SK-N-MC (cell line): ENCODE results near the gene NOM1.

ENCODE experiments used
- DNase-seq: peaks from one replicate; pipeline ENCODE4 v3.0.0-alpha.2; 2011; ENCODE audit warnings: low read depth, low spot score
- H3K27ac ChIP-seq: fragments of 200-600 bp; sonication (generic); 2 replicates; pipeline ENCODE4 v1.5.1; 2016; ENCODE audit warnings: mixed run types
- H3K36me3 ChIP-seq: fragments of 200-600 bp; sonication (generic); 2 replicates; pipeline ENCODE4 v1.6.1; 2017; ENCODE audit warnings: antibody characterized with exemption, low read length, mixed read lengths; ENCODE audit not compliant: insufficient read depth
- H3K4me3 ChIP-seq: fragments of 200-600 bp; sonication (generic); 2 replicates; pipeline ENCODE4 v1.5.1; 2016
- H3K9ac ChIP-seq: fragments of 200-600 bp; sonication (generic); 2 replicates; pipeline ENCODE4 v1.8.0; 2017; ENCODE audit warnings: mixed run types, mixed read lengths; ENCODE audit not compliant: insufficient read length
- H3K9me3 ChIP-seq: fragments of 200-600 bp; sonication (generic); 2 replicates; pipeline ENCODE4 v1.6.1; 2017; ENCODE audit warnings: low read depth, mild to moderate bottlenecking, antibody characterized with exemption, low read length, moderate library complexity, mixed read lengths
- EZH2 ChIP-seq: fragments of 200-600 bp; sonication (generic); IDR thresholded peaks from one replicate; pipeline ENCODE4 v1.6.1; 2017; ENCODE audit warnings: antibody characterized with exemption
- FOXP2 ChIP-seq: optimal IDR thresholded peaks from 2 replicates; pipeline ENCODE3; 2011; ENCODE audit warnings: mild to moderate bottlenecking, moderate library complexity; ENCODE audit not compliant: insufficient read depth; ENCODE audit errors: extremely low read length, control extremely low read depth
- POLR2AphosphoS5 ChIP-seq: IDR thresholded peaks from 2 replicates; pipeline ENCODE4 v1.6.1; 2012; ENCODE audit warnings: mild to moderate bottlenecking, low read depth, low read length, borderline replicate concordance

Gene NOM1

DNA sequence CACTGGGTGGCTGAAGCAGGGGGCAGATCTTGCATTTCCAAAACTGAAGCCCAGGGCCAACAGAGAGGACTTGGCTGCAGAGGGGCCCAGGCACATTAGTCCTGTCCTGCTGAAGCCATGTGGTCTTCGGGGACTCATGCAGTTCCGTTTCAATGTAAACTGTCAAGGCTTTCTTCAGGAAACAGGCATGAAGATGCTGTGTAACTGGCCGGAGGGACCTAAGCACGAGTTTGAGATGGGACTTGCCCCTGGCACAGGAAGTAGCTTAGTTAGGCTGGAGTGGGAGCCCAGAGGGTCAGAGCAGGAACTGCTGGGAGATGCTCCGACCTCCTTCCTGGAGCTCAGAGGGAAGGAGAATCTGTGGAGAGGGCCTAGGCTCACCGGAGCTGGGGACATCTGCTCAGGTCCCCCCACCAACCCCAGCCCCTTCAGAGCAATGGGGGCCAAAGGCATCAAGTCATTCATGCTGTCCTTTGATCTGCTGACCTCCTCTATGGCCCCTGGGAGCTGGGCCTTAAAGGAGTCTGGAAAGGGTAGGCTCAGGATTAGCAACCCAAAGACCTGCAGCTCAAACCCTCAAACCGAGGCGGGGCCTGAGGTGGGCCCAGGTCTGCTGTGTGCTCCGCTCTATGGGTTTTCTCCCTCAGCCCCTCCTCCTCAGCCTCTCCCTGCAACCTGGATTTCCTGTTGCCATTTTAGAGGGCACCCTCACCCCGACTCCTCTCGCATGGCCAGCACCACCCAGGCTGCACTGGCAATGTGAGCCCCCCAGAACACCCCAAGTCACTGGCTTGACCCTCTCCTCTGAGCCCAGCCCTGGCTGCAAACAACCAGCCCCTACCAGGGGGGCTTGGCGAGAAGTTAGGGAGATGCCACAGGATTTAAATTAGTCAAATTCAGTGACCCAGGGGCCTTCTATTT is 65.4 kb downstream of the NOM1 start:
- no peaks in the 10 kb centered on the region for H3K9me3 ChIP-seq
- no peak overlapping the region for H3K27ac ChIP-seq
- DNase-seq = no peak
- TF ChIP-seq POLR2AphosphoS5 = no peak
- no peak overlapping the region for H3K9ac ChIP-seq
- H3K36me3 ChIP-seq = no peaks in the 10 kb centered on the region
- H3K4me3 ChIP-seq = no peak overlapping the region

DNA sequence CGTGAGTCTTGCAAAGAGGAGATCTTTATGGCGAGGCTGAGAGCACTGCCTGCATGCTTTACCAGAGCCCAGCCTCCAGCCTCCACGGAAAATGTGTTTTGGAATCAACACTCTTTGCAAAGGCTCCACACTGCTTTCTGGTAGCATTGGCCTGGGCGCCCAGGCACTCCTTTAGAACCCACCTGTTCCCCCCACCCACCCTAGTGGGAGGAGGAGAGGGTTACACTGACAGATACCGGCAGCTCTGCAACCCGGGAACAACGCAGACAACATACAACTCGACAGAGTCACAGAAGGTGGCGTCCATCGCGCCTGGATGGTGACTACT is 66.5 kb downstream of the NOM1 start:
- Histone ChIP-seq H3K9ac (no peak overlapping the region), H3K27ac (no peak overlapping the region), H3K36me3 (no peaks in the 10 kb centered on the region), H3K9me3 (no peaks in the 10 kb centered on the region), H3K4me3 (no peak overlapping the region)
- DNase-seq = no peak
- no peak for TF ChIP-seq EZH2
- no peak for TF ChIP-seq POLR2AphosphoS5
- TF ChIP-seq FOXP2 = no peak

GRCh38 chr7:157016352-157017041 is 67.0 kb downstream of the NOM1 start:
- Histone ChIP-seq H3K27ac (no peak overlapping the region), H3K36me3 (no peaks in the 10 kb centered on the region), H3K9ac (no peak overlapping the region), H3K4me3 (no peak overlapping the region), H3K9me3 (no peaks in the 10 kb centered on the region)
- TF ChIP-seq FOXP2 (no peak), POLR2AphosphoS5 (no peak), EZH2 (no peak)
- DNase-seq = no peak

DNA sequence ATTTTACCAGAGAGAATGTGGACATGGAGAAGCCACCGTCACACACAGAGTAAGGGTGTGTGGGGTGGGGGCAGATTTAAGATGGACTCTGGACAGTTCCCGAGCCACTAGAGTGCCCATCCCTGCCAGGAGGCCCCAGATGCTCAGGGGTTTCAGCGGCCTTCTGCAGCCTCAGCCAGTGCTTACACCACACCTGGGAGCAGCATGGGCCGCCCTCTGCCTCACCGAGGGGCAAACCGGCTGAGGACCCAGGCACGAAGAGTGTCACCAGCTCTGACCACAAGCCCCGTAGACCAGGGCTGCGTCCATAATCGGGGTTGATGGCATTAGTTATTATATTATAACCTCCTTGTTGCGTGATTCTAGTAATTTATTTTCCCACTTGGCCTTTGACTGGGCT is 67.6 kb downstream of the NOM1 start:
- Histone ChIP-seq H3K9me3 (no peaks in the 10 kb centered on the region), H3K9ac (no peak overlapping the region), H3K4me3 (no peak overlapping the region), H3K36me3 (no peaks in the 10 kb centered on the region), H3K27ac (no peak overlapping the region)
- TF ChIP-seq FOXP2 (no peak), POLR2AphosphoS5 (no peak), EZH2 (no peak)
- no peak for DNase-seq

DNA sequence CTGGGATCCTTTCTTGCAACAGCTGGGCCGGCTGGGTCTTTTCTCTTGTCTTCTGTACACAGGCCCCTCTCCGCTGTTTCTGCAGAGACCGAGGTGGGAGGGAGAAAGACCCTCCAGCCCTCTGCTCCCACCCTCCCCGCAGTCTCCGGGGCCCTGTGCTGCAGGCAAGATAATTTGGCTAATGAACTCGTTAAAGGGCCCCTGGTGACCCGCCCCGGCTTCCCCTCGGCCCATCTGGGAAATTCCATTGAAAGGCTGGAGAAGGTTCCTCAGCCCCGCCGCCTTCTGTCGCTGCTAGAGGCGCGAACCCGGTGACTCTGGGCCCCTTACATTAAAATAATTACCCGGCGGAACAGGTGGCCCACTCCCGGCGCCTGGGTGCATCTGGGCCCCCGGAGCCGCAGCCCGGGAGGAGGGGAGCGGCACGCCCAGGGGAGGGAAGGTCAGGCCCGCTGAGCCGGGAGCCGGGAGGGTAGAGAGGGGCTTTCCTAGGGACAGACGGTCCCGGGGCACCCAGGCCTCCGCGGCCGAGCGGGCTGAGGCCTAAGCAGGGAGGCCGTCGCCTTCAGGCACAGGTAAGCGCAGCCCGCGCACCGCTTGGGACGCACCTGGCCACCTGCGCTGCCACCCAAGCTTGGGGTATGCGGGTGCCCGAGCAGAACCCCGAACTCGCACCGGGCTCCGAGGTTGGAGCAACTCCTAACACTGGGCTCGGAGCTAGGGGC is 68.3 kb downstream of the NOM1 start:
- H3K4me3 ChIP-seq = no peak overlapping the region
- H3K9ac ChIP-seq = no peak overlapping the region
- TF ChIP-seq EZH2 (no peak), FOXP2 (no peak), POLR2AphosphoS5 (no peak)
- no peaks in the 10 kb centered on the region for H3K9me3 ChIP-seq
- no peaks in the 10 kb centered on the region for H3K36me3 ChIP-seq
- no peak overlapping the region for H3K27ac ChIP-seq
- no peak for DNase-seq

DNA sequence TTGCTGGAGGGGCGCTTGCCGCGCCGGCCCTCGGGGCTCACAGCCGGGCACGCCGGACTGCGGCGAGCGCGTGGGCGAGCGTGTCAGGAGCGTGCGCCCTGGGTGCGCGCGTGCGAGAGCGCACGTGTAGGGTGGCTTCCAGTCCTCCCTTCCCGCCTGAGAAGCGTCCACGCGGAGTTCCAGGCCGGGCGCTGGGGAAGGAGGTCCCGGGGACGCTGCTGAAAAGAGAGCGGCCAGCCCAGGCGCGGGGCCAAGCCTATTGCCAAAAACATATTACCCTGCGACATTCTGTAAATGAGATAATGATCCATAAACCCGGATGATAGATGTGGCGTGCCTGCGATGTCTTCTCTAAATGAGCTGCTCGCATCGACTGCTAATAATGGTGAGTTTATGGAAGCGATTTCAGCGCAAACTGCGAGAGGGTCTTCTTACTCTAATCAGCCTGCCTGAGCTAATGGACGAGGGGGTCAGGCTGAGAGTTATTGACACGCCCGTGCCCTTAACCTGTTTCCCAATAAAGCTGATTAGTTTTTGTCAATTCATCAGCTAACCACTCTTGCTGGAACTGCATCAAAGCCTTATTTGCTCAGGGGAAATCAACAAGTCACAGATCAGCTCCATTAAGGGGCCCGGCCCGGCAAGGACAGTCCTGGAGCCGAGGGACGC is 69.0 kb downstream of the NOM1 start:
- Histone ChIP-seq H3K27ac (no peak overlapping the region), H3K9me3 (no peaks in the 10 kb centered on the region), H3K9ac (no peak overlapping the region), H3K36me3 (no peaks in the 10 kb centered on the region), H3K4me3 (no peak overlapping the region)
- no peak for DNase-seq
- TF ChIP-seq EZH2 (no peak), FOXP2 (no peak), POLR2AphosphoS5 (no peak)

- TF ChIP-seq EZH2 (no peak), FOXP2 (no peak), POLR2AphosphoS5 (no peak)
- H3K36me3 ChIP-seq = no peaks in the 10 kb centered on the region
- H3K9me3 ChIP-seq = no peaks in the 10 kb centered on the region
- no peak overlapping the region for H3K4me3 ChIP-seq
- H3K27ac ChIP-seq = no peak overlapping the region
- no peak overlapping the region for H3K9ac ChIP-seq
- DNase-seq = no peak
Measured at GRCh38 chr7:157018997-157019608, 69.6 kb downstream of the NOM1 start.
